Measurements from ENCODE around the gene NEU2.

NEU2 gene

GRCh38 chr2:233076749-233077148 is 44.3 kb downstream of the NEU2 start:
- TF ChIP-seq ZNF274 (IDR thresholded peaks at IDR 0.05; ENCODE audit: low read depth, low read length): no peak
- no peak overlapping the region for H3K4me3 ChIP-seq (ENCODE audit: low read length)

GRCh38 chr2:233079473-233079877 is 47.0 kb downstream of the NEU2 start:
- no peak for TF ChIP-seq ZNF274 (IDR thresholded peaks at IDR 0.05; ENCODE audit: low read depth, low read length)
- H3K4me3 ChIP-seq (ENCODE audit: low read length): no peak overlapping the region

GRCh38 chr2:233079953-233080835 is 47.7 kb downstream of the NEU2 start:
- no peak for TF ChIP-seq ZNF274 (IDR thresholded peaks at IDR 0.05; ENCODE audit: low read depth, low read length)
- no peak overlapping the region; the same call in 1 of the 2 replicates for H3K4me3 ChIP-seq (ENCODE audit: low read length)

GRCh38 chr2:233080836-233081229 is 48.4 kb downstream of the NEU2 start:
- TF ChIP-seq ZNF274 (IDR thresholded peaks at IDR 0.05; ENCODE audit: low read depth, low read length): no peak
- H3K4me3 ChIP-seq (ENCODE audit: low read length): no peak overlapping the region; the same call in 1 of the 2 replicates

GRCh38 chr2:233081232-233081730 is 48.8 kb downstream of the NEU2 start:
- peak overlapping the region; percentile 47; the same call in 1 of the 2 replicates for H3K4me3 ChIP-seq (ENCODE audit: low read length)

GRCh38 chr2:233081731-233082221 is 49.3 kb downstream of the NEU2 start:
- no peak for TF ChIP-seq ZNF274 (IDR thresholded peaks at IDR 0.05; ENCODE audit: low read depth, low read length)
- peak overlapping the region; percentile 47; the same call in 1 of the 2 replicates for H3K4me3 ChIP-seq (ENCODE audit: low read length)

More at GRCh38 chr2:233081232-233081730, 48.8 kb downstream of the NEU2 start:
- TF ChIP-seq ZNF274 (IDR thresholded peaks at IDR 0.05; ENCODE audit: low read depth, low read length): no peak

- TF ChIP-seq ZNF274 (IDR thresholded peaks at IDR 0.05; ENCODE audit: low read depth, low read length): no peak
- H3K4me3 ChIP-seq (ENCODE audit: low read length): peak overlapping the region; percentile 47; the same call in 1 of the 2 replicates
These were observed 49.9 kb downstream of the NEU2 start for GRCh38 chr2:233082222-233082930.

- no peak for TF ChIP-seq ZNF274 (IDR thresholded peaks at IDR 0.05; ENCODE audit: low read depth, low read length)
- H3K4me3 ChIP-seq (ENCODE audit: low read length): peak overlapping the region; percentile 17; the same call in 1 of the 2 replicates
These were observed 50.7 kb downstream of the NEU2 start for GRCh38 chr2:233082931-233083755.

GRCh38 chr2:233083782-233084181 is 51.3 kb downstream of the NEU2 start:
- peak overlapping the region; percentile 12; the same call in 1 of the 2 replicates for H3K4me3 ChIP-seq (ENCODE audit: low read length)

GRCh38 chr2:233084488-233084887 is 52.0 kb downstream of the NEU2 start:
- peak overlapping the region; percentile 12; the same call in 1 of the 2 replicates for H3K4me3 ChIP-seq (ENCODE audit: low read length)

More at GRCh38 chr2:233083782-233084181, 51.3 kb downstream of the NEU2 start:
- no peak for TF ChIP-seq ZNF274 (IDR thresholded peaks at IDR 0.05; ENCODE audit: low read depth, low read length)

More at GRCh38 chr2:233084488-233084887, 52.0 kb downstream of the NEU2 start:
- no peak for TF ChIP-seq ZNF274 (IDR thresholded peaks at IDR 0.05; ENCODE audit: low read depth, low read length)
